Panc1 (cell line): ENCODE measurements around the gene SNTB2.

ENCODE experiments used
- SIN3A ChIP-seq: IDR thresholded peaks from 2 replicates; pipeline ENCODE4 v1.6.1; 2012; ENCODE audit warnings: low read depth, mild to moderate bottlenecking, low read length, moderate library complexity, borderline replicate concordance; ENCODE audit not compliant: insufficient read depth
- TF ChIP-seq, protein P1 (sequence below): fragments of 450-650 bp; IDR thresholded peaks from 2 replicates; pipeline ENCODE4 v1.5.1; 2017; ENCODE audit warnings: mild to moderate bottlenecking

DNA sequence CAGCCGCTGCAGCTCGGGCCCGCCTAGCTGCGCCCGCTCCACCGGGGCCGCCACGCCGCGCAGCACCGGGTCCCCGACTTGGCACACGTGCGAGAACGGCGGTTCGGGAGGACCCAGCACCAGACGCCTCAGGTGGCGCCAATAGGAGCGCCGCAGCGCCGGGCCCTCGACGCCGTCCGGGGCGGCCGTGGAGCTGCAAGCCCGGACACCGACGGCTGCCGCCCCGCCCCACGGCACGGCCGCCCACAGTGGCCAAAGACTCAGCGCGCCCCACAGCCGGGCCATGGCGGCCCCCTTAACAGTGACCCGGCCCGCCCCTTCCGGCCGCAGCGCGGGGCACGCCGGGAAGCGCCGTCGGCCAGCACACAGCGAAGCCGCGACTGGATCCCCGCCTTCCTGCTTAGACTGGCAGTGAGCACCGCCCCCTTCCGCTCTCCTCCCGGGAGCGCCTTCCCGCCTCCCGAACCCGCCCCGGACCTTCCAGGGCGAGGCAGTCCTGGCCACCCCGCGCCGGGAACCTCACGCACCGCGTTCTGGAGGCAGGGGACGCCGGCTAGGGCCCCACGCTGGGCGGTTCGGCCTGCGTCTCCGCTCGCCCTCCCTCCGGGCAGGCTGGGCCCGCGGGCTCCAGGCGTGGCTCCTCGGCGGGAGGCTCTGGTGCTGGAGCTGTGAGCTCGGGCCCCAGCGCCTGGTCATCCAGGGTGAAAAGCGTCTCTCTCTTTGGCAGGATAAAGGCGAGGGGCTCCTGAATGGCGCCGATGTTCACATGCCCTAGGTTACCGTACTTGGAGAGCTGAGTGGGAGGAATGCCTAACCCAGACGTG, 143.5 kb downstream of the SNTB2 start, which contains the start of gene PDF:
- TF ChIP-seq, protein P1, sequence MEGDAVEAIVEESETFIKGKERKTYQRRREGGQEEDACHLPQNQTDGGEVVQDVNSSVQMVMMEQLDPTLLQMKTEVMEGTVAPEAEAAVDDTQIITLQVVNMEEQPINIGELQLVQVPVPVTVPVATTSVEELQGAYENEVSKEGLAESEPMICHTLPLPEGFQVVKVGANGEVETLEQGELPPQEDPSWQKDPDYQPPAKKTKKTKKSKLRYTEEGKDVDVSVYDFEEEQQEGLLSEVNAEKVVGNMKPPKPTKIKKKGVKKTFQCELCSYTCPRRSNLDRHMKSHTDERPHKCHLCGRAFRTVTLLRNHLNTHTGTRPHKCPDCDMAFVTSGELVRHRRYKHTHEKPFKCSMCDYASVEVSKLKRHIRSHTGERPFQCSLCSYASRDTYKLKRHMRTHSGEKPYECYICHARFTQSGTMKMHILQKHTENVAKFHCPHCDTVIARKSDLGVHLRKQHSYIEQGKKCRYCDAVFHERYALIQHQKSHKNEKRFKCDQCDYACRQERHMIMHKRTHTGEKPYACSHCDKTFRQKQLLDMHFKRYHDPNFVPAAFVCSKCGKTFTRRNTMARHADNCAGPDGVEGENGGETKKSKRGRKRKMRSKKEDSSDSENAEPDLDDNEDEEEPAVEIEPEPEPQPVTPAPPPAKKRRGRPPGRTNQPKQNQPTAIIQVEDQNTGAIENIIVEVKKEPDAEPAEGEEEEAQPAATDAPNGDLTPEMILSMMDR: no peak
- TF ChIP-seq SIN3A: peak; percentile 56; the same call in 1 of the 2 replicates
